HEK293 (cell line): ENCODE results near the gene ILF3.

ENCODE experiments used
- CTCF ChIA-PET: fragments of 350-600 bp; formaldehyde crosslinking; extraction: SDS; loops from one replicate; lab custom pipeline; 2021; ENCODE audit warnings: antibody characterized with exemption; lab: Yijun Ruan, JAX
- POLR2A ChIA-PET: fragments of 300-600 bp; formaldehyde crosslinking; extraction: SDS; loops from one replicate; lab custom pipeline; 2020; ENCODE audit warnings: antibody characterized with exemption, inconsistent platforms; lab: Yijun Ruan, JAX
- H3K27ac ChIP-seq: fragments of 200-500 bp; sonication (Bioruptor generic); 2 replicates; pipeline ENCODE4 v1.5.1; 2014; ENCODE audit warnings: low read depth, low read length, control low read depth, inconsistent platforms; ENCODE audit errors: extremely low read depth
- H3K36me3 ChIP-seq, 2 experiments: fragments of 200-500 bp in 1 of 2; sonication (Bioruptor generic) in 1 of 2; 1 replicate in 1 of 2; 2 replicates in 1 of 2; pipeline ENCODE4 v1.5.1; 2014 to 2017; ENCODE audit warnings: inconsistent platforms in 2 of 2, low read length in 2 of 2; ENCODE audit not compliant: control insufficient read depth in 2 of 2, insufficient read depth in 1 of 2
- H3K4me1 ChIP-seq: fragments of 200-500 bp; sonication (Bioruptor generic); 2 replicates; pipeline ENCODE4 v1.5.1; 2014; ENCODE audit warnings: mild to moderate bottlenecking, low read length, inconsistent platforms; ENCODE audit not compliant: control insufficient read depth, insufficient read depth
- H3K4me3 ChIP-seq: 2 replicates; pipeline ENCODE4 v1.5.1; 2011; ENCODE audit warnings: low read depth, mild to moderate bottlenecking, control low read depth, low read length, moderate library complexity
- H3K9me3 ChIP-seq: fragments of 200-500 bp; sonication (Bioruptor generic); 2 replicates; pipeline ENCODE4 v1.5.1; 2014; ENCODE audit warnings: low read depth, low read length, inconsistent platforms; ENCODE audit not compliant: control insufficient read depth, insufficient read depth
- GLIS2 ChIP-seq: fragments of 450-650 bp; formaldehyde crosslinking; IDR thresholded peaks from 2 replicates; pipeline ENCODE4 v1.5.1; 2016; ENCODE audit warnings: missing biosample characterization, missing genetic modification characterization
- HIC1 ChIP-seq: fragments of 450-650 bp; formaldehyde crosslinking; IDR thresholded peaks from 2 replicates; pipeline ENCODE4 v1.5.1; 2016; ENCODE audit warnings: missing biosample characterization, missing genetic modification characterization
- OVOL3 ChIP-seq: fragments of 450-650 bp; formaldehyde crosslinking; IDR thresholded peaks from 2 replicates; pipeline ENCODE4 v1.5.1; 2016; ENCODE audit warnings: missing biosample characterization, missing genetic modification characterization
- ZBTB20 ChIP-seq: fragments of 450-650 bp; formaldehyde crosslinking; IDR thresholded peaks from 2 replicates; pipeline ENCODE4 v1.5.1; 2016; ENCODE audit warnings: missing biosample characterization, missing genetic modification characterization
- ZNF184 ChIP-seq: fragments of 450-650 bp; IDR thresholded peaks from 2 replicates; pipeline ENCODE4 v1.5.1; 2018; ENCODE audit warnings: missing biosample characterization, mild to moderate bottlenecking, missing genetic modification characterization
- ZNF202 ChIP-seq: fragments of 450-650 bp; formaldehyde crosslinking; IDR thresholded peaks from 2 replicates; pipeline ENCODE4 v1.5.1; 2016; ENCODE audit warnings: missing biosample characterization, missing genetic modification characterization, borderline replicate concordance
- ZNF23 ChIP-seq: fragments of 450-650 bp; formaldehyde crosslinking; IDR thresholded peaks from 2 replicates; pipeline ENCODE4 v1.5.1; 2016; ENCODE audit warnings: missing biosample characterization, missing genetic modification characterization, borderline replicate concordance
- ZNF274 ChIP-seq, 2 experiments: fragments of 200-500 bp in 1 of 2; fragments of 450-650 bp in 1 of 2; sonication (Bioruptor generic) in 1 of 2; formaldehyde crosslinking in 1 of 2; IDR thresholded peaks; 2 replicates each; pipeline versions ENCODE4 v1.5.1 to v1.6.1; 2014 to 2016; ENCODE audit warnings: borderline replicate concordance in 1 of 2, inconsistent platforms in 1 of 2, low read length in 1 of 2, missing biosample characterization in 1 of 2, missing genetic modification characterization in 1 of 2
- ZNF324 ChIP-seq: fragments of 450-650 bp; formaldehyde crosslinking; IDR thresholded peaks from 2 replicates; pipeline ENCODE4 v1.5.1; 2016; ENCODE audit warnings: missing biosample characterization, missing genetic modification characterization
- ZNF335 ChIP-seq: fragments of 450-650 bp; formaldehyde crosslinking; conservative IDR thresholded peaks from 2 replicates; pipeline ENCODE4 v1.5.1; 2016; ENCODE audit warnings: missing biosample characterization, missing genetic modification characterization
- ZNF366 ChIP-seq: fragments of 450-650 bp; formaldehyde crosslinking; conservative IDR thresholded peaks from 2 replicates; pipeline ENCODE4 v1.5.1; 2016; ENCODE audit warnings: missing biosample characterization, missing genetic modification characterization
- ZNF426 ChIP-seq: fragments of 450-650 bp; formaldehyde crosslinking; IDR thresholded peaks from 2 replicates; pipeline ENCODE4 v1.5.1; 2017; ENCODE audit warnings: missing biosample characterization, missing genetic modification characterization, mild to moderate bottlenecking, inconsistent platforms, moderate library complexity
- ZNF473 ChIP-seq: fragments of 450-650 bp; formaldehyde crosslinking; IDR thresholded peaks from 2 replicates; pipeline ENCODE4 v1.5.1; 2017; ENCODE audit warnings: missing biosample characterization, missing genetic modification characterization
- ZNF555 ChIP-seq: fragments of 450-650 bp; formaldehyde crosslinking; conservative IDR thresholded peaks from 2 replicates; pipeline ENCODE4 v1.5.1; 2017; ENCODE audit warnings: missing biosample characterization, mild to moderate bottlenecking, missing genetic modification characterization, inconsistent platforms
- ZNF670 ChIP-seq: fragments of 450-650 bp; formaldehyde crosslinking; IDR thresholded peaks from 2 replicates; pipeline ENCODE4 v1.5.1; 2016; ENCODE audit warnings: missing biosample characterization, missing genetic modification characterization, low read depth
- ZNF785 ChIP-seq: fragments of 450-650 bp; formaldehyde crosslinking; IDR thresholded peaks from 2 replicates; pipeline ENCODE4 v1.5.1; 2016; ENCODE audit warnings: missing biosample characterization, missing genetic modification characterization
- ZNF791 ChIP-seq: fragments of 450-650 bp; formaldehyde crosslinking; IDR thresholded peaks from 2 replicates; pipeline ENCODE4 v1.5.1; 2016; ENCODE audit warnings: missing biosample characterization, missing genetic modification characterization
- ZNF792 ChIP-seq: fragments of 450-650 bp; formaldehyde crosslinking; IDR thresholded peaks from 2 replicates; pipeline ENCODE4 v1.5.1; 2016; ENCODE audit warnings: missing biosample characterization, missing genetic modification characterization
- ZSCAN23 ChIP-seq: fragments of 450-650 bp; formaldehyde crosslinking; IDR thresholded peaks from 2 replicates; pipeline ENCODE4 v1.5.1; 2016; ENCODE audit warnings: missing biosample characterization, missing genetic modification characterization
- TF ChIP-seq, protein P1 (sequence below): fragments of 450-650 bp; formaldehyde crosslinking; IDR thresholded peaks from 2 replicates; pipeline ENCODE4 v1.5.1; 2017; ENCODE audit warnings: missing biosample characterization, missing genetic modification characterization
- TF ChIP-seq, protein P2 (sequence below): fragments of 450-650 bp; formaldehyde crosslinking; IDR thresholded peaks from 2 replicates; pipeline ENCODE4 v1.5.1; 2016; ENCODE audit warnings: missing biosample characterization, missing genetic modification characterization
- TF ChIP-seq, protein P3 (sequence below): fragments of 450-650 bp; formaldehyde crosslinking; IDR thresholded peaks from 2 replicates; pipeline ENCODE4 v1.5.1; 2017; ENCODE audit warnings: missing biosample characterization, missing genetic modification characterization
- TF ChIP-seq, protein P4 (sequence below): fragments of 450-650 bp; formaldehyde crosslinking; conservative IDR thresholded peaks from 2 replicates; pipeline ENCODE4 v1.5.1; 2016; ENCODE audit warnings: low read depth, missing biosample characterization, missing genetic modification characterization

ILF3 gene

GRCh38 chr19:10625762-10626138, 28.4 kb upstream of the ILF3 start (continued):
- no peak for TF ChIP-seq ZNF473
- TF ChIP-seq ZNF184 (tag by site-specific recombination), result no peak
- TF ChIP-seq ZNF555, result no peak
- TF ChIP-seq, protein P1, sequence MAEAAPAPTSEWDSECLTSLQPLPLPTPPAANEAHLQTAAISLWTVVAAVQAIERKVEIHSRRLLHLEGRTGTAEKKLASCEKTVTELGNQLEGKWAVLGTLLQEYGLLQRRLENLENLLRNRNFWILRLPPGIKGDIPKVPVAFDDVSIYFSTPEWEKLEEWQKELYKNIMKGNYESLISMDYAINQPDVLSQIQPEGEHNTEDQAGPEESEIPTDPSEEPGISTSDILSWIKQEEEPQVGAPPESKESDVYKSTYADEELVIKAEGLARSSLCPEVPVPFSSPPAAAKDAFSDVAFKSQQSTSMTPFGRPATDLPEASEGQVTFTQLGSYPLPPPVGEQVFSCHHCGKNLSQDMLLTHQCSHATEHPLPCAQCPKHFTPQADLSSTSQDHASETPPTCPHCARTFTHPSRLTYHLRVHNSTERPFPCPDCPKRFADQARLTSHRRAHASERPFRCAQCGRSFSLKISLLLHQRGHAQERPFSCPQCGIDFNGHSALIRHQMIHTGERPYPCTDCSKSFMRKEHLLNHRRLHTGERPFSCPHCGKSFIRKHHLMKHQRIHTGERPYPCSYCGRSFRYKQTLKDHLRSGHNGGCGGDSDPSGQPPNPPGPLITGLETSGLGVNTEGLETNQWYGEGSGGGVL, result peak; percentile 30; the same call in 1 of the 2 replicates
- TF ChIP-seq ZNF366, result peak; percentile 77; the same call in 1 of the 2 replicates
- TF ChIP-seq GLIS2, result peak; percentile 49; the same call in 1 of the 2 replicates
- TF ChIP-seq ZNF274 (IDR thresholded peaks at IDR 0.05; ENCODE audit: low read length), result no peak
- TF ChIP-seq ZNF274 (tag by site-specific recombination; IDR thresholded peaks at IDR 0.05; ENCODE audit: borderline replicate concordance), result no peak
- TF ChIP-seq ZNF670 (tag by site-specific recombination), result no peak
- TF ChIP-seq ZNF785 (tag by site-specific recombination), result 0 out of 2 replicates have a peak, but pooled peaks have one; percentile 1
- TF ChIP-seq ZNF335 (tag by site-specific recombination), result peak; percentile 86
- no peak for TF ChIP-seq ZSCAN23 (tag by site-specific recombination)
- no peak for TF ChIP-seq ZBTB20 (tag by site-specific recombination)
- no peak for TF ChIP-seq ZNF324 (tag by site-specific recombination)
- TF ChIP-seq OVOL3 (tag by site-specific recombination), result no peak
- no peak for TF ChIP-seq ZNF202
- TF ChIP-seq HIC1 (tag by site-specific recombination), result no peak
- TF ChIP-seq, protein P2, sequence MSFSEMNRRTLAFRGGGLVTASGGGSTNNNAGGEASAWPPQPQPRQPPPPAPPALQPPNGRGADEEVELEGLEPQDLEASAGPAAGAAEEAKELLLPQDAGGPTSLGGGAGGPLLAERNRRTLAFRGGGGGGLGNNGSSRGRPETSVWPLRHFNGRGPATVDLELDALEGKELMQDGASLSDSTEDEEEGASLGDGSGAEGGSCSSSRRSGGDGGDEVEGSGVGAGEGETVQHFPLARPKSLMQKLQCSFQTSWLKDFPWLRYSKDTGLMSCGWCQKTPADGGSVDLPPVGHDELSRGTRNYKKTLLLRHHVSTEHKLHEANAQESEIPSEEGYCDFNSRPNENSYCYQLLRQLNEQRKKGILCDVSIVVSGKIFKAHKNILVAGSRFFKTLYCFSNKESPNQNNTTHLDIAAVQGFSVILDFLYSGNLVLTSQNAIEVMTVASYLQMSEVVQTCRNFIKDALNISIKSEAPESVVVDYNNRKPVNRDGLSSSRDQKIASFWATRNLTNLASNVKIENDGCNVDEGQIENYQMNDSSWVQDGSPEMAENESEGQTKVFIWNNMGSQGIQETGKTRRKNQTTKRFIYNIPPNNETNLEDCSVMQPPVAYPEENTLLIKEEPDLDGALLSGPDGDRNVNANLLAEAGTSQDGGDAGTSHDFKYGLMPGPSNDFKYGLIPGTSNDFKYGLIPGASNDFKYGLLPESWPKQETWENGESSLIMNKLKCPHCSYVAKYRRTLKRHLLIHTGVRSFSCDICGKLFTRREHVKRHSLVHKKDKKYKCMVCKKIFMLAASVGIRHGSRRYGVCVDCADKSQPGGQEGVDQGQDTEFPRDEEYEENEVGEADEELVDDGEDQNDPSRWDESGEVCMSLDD (tag by site-specific recombination), result peak; percentile 45; the same call in 1 of the 2 replicates
- TF ChIP-seq, all 188 proteins: peak for 10

DNA sequence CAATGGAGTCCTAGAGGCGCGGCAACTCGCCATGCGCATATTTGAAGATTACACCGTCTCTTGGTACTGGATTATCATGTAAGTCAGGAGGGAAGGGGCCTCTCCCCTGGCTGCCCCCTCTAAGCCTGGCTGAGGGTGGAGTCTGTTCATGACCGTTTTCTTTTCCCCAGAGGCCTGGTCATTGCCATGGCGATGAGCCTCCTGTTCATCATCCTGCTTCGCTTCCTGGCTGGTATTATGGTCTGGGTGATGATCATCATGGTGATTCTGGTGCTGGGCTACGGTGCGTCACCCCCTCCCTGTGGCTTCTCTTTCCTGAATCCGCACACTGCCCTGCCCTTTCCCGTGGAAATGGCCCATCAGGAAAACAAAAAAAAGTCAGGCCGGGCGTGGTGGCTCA, 22.3 kb upstream of the ILF3 start:
- no peak overlapping the region for H3K27ac ChIP-seq
- no peaks in the 10 kb centered on the region for H3K4me1 ChIP-seq
- no peak overlapping the region for H3K4me3 ChIP-seq
- H3K9me3 ChIP-seq, result no peaks in the 10 kb centered on the region
- CTCF ChIA-PET, result no interaction called here
- H3K36me3 ChIP-seq, result peaks cover 0 to 70% of the 10 kb centered on the region in 2 experiments; a peak in 2 of 3 replicates
- POLR2A ChIA-PET, result no interaction called here
- TF ChIP-seq ZNF184 (tag by site-specific recombination), result no peak
- no peak for TF ChIP-seq ZNF792 (tag by site-specific recombination)
- TF ChIP-seq, protein P3, sequence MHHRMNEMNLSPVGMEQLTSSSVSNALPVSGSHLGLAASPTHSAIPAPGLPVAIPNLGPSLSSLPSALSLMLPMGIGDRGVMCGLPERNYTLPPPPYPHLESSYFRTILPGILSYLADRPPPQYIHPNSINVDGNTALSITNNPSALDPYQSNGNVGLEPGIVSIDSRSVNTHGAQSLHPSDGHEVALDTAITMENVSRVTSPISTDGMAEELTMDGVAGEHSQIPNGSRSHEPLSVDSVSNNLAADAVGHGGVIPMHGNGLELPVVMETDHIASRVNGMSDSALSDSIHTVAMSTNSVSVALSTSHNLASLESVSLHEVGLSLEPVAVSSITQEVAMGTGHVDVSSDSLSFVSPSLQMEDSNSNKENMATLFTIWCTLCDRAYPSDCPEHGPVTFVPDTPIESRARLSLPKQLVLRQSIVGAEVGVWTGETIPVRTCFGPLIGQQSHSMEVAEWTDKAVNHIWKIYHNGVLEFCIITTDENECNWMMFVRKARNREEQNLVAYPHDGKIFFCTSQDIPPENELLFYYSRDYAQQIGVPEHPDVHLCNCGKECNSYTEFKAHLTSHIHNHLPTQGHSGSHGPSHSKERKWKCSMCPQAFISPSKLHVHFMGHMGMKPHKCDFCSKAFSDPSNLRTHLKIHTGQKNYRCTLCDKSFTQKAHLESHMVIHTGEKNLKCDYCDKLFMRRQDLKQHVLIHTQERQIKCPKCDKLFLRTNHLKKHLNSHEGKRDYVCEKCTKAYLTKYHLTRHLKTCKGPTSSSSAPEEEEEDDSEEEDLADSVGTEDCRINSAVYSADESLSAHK (tag by site-specific recombination), result no peak
- TF ChIP-seq, protein P4, sequence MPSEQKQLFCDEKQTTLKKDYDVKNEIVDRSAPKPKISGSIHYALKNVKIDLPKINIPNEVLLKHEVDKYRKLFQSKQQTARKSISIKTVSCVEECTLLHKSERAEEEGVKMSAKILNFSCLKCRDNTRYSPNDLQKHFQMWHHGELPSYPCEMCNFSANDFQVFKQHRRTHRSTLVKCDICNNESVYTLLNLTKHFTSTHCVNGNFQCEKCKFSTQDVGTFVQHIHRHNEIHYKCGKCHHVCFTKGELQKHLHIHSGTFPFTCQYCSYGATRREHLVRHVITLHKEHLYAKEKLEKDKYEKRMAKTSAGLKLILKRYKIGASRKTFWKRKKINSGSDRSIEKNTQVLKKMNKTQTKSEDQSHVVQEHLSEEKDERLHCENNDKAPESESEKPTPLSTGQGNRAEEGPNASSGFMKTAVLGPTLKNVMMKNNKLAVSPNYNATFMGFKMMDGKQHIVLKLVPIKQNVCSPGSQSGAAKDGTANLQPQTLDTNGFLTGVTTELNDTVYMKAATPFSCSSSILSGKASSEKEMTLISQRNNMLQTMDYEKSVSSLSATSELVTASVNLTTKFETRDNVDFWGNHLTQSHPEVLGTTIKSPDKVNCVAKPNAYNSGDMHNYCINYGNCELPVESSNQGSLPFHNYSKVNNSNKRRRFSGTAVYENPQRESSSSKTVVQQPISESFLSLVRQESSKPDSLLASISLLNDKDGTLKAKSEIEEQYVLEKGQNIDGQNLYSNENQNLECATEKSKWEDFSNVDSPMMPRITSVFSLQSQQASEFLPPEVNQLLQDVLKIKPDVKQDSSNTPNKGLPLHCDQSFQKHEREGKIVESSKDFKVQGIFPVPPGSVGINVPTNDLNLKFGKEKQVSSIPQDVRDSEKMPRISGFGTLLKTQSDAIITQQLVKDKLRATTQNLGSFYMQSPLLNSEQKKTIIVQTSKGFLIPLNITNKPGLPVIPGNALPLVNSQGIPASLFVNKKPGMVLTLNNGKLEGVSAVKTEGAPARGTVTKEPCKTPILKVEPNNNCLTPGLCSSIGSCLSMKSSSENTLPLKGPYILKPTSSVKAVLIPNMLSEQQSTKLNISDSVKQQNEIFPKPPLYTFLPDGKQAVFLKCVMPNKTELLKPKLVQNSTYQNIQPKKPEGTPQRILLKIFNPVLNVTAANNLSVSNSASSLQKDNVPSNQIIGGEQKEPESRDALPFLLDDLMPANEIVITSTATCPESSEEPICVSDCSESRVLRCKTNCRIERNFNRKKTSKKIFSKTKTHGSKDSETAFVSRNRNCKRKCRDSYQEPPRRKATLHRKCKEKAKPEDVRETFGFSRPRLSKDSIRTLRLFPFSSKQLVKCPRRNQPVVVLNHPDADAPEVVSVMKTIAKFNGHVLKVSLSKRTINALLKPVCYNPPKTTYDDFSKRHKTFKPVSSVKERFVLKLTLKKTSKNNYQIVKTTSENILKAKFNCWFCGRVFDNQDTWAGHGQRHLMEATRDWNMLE, result no peak
- no peak for TF ChIP-seq ZNF23 (tag by site-specific recombination)
- no peak for TF ChIP-seq ZNF791
- TF ChIP-seq ZNF426, result no peak
